ENCODE data around the gene SNX8. TPM values are rescaled to one million over a fixed set of nuclear protein-coding genes. Genes with fewer than 3 reads are reported as not detected.

The SNX8 gene
- total RNA-seq, 1 donor from 2014 or later = 40.7 TPM

DNA sequence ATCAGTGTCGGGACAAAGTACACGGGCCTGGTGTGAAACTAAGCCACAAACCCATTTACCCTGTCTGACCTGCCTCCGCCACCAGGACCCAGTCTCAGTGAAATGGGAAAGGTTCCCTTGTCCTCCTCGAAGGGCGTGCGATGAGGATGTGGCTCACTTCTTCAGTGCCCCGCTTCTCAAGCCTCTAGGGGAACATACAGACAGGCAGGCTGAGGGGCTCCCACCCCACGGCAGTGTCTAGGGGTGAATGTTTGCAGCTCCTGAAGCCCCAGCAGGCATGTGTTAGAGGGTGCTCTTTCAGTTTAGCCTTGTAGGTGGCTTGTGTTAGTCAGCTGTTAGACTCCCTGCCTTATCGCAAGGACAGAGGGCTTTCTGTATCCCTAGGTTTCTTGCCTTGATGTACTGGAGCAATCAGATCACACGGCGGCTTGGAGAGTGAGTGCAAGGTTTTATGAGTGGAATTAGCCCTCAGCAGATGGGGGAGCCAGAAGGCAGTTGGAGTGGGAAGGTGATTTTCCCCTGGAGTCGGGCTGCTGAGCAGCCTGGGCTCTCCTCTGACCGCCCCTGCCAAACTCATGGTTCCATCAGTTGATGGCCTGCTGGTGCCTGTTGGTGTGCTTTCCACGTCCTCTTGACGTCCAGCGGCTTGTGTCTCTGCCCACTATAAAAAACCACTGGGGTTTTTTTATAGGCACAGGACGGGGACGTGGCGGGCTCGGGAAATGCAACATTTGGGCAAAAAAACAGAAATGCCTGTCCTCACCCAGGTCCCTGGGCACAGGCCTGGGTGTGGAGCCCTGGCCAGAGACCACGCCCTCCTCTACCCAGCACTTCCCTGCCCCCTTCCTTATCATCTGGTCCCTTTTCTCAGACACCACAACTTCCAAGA is 71.5 kb downstream of the SNX8 start:
- Mint-ChIP-seq H3K27ac (ENCODE audit: unreplicated experiment) (peak overlapping the region; percentile 24), H3K36me3 (ENCODE audit: low read depth, unreplicated experiment) (no peaks in the 10 kb centered on the region), H3K4me1 (ENCODE audit: unreplicated experiment) (peaks cover 19% of the 10 kb centered on the region), H3K27me3 (ENCODE audit: unreplicated experiment) (peaks cover 3% of the 10 kb centered on the region), H3K9me3 (ENCODE audit: unreplicated experiment) (no peaks in the 10 kb centered on the region), H3K4me3 (ENCODE audit: unreplicated experiment) (peak overlapping the region; percentile 94)
- DNase-seq (ENCODE audit: low spot score) = peak; percentile 38
- TF ChIP-seq, protein P1, sequence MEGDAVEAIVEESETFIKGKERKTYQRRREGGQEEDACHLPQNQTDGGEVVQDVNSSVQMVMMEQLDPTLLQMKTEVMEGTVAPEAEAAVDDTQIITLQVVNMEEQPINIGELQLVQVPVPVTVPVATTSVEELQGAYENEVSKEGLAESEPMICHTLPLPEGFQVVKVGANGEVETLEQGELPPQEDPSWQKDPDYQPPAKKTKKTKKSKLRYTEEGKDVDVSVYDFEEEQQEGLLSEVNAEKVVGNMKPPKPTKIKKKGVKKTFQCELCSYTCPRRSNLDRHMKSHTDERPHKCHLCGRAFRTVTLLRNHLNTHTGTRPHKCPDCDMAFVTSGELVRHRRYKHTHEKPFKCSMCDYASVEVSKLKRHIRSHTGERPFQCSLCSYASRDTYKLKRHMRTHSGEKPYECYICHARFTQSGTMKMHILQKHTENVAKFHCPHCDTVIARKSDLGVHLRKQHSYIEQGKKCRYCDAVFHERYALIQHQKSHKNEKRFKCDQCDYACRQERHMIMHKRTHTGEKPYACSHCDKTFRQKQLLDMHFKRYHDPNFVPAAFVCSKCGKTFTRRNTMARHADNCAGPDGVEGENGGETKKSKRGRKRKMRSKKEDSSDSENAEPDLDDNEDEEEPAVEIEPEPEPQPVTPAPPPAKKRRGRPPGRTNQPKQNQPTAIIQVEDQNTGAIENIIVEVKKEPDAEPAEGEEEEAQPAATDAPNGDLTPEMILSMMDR (IDR thresholded peaks at IDR 0.05; ENCODE audit: unreplicated experiment) = no peak

DNA sequence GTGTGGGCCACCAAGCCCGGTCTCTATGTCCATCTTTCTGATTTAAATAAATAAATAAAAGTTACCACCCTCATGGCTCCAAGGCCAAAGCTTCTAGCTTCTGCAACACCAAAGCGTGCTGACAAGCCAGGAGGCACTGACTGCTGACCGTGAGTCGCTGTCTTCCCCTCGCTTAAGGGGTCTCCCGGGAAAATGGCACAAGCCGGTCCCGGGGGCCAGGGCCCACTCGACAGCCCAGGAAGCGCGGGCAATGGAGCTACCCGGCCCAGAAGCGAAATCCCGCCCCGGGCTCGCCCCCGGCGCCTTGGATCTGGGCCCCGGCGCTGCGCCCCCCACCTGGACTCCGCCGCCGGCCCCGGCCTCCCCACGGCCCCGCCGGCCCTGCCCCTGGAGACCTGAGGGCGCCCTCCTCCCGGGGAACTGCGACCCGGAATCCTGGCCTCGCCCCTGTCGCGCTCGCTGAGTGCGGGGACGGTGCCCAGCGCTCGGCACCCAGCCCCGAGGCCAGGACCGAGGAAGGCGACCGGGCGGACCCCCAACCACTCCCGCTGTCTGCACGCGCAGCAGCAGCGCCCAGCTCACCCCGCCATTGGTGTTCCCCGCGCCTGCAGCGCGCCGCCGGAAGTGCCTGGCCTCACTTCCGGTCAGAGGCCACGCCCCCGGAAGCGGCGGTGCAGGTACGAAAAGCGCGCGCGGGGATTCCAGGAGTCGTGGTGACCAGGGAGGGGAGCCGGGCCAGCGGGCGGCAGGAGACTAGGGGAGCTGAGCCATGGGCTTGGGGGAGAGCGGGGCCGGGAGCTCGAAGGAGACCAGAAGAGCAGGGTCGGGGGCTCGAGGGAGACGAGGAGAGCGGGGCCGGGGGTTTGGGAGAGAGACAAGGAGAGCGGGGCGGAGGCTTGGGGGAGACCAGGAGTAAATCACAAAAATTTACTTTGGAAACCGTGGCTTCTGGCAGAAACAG is 72.4 kb downstream of the SNX8 start, which contains the start of the genes MRM2 and NUDT1:
Gene MRM2 (minus strand): TSS at position 626 of the 961 bp plus-strand sequence. CDS start 36 bp downstream, at position 590.
Gene NUDT1 (plus strand): TSS at position 647 of the 961 bp plus-strand sequence. CDS start 2,349 bp downstream, outside the sequence.
- peaks cover 3% of the 10 kb centered on the region for H3K27me3 Mint-ChIP-seq (ENCODE audit: unreplicated experiment)
- peak within 1 kb of the TSS; percentile 24 for H3K27ac Mint-ChIP-seq (ENCODE audit: unreplicated experiment)
- H3K9me3 Mint-ChIP-seq (ENCODE audit: unreplicated experiment) = no peaks in the 10 kb centered on the region
- H3K4me1 Mint-ChIP-seq (ENCODE audit: unreplicated experiment) = peaks cover 21% of the 10 kb centered on the region
- TF ChIP-seq, protein P1 (IDR thresholded peaks at IDR 0.05; ENCODE audit: unreplicated experiment) = no peak
- peak within 1 kb of the TSS; percentile 94 for H3K4me3 Mint-ChIP-seq (ENCODE audit: unreplicated experiment)
- peak; percentile 71 for DNase-seq (ENCODE audit: low spot score)
- peaks cover 4% of the 10 kb centered on the region for H3K36me3 Mint-ChIP-seq (ENCODE audit: low read depth, unreplicated experiment)

DNA sequence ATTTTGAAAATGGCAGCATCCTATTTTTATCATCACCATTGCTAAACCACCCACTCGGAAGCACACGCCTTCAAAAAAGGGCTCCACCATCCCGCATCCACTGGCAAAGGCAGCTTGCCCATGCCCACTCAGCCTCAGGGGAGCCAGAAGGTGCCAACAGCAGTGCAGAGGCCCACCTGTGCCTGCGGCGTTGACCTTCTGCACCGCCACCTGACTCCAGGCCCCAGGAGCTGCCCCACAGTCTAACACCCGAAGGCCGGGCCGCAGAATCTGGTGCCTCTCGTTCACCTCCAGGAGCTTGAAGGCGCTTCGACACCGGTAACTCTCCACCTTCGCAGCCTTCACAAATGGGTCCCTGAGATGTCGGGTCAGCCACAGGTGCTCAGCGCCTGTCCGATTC is 75.0 kb downstream of the SNX8 start:
- H3K9me3 Mint-ChIP-seq (ENCODE audit: unreplicated experiment) = no peaks in the 10 kb centered on the region
- peaks cover 10% of the 10 kb centered on the region for H3K36me3 Mint-ChIP-seq (ENCODE audit: low read depth, unreplicated experiment)
- no peak for DNase-seq (ENCODE audit: low spot score)
- no peak overlapping the region for H3K27ac Mint-ChIP-seq (ENCODE audit: unreplicated experiment)
- H3K27me3 Mint-ChIP-seq (ENCODE audit: unreplicated experiment) = no peaks in the 10 kb centered on the region
- TF ChIP-seq, protein P1 (IDR thresholded peaks at IDR 0.05; ENCODE audit: unreplicated experiment) = no peak
- H3K4me3 Mint-ChIP-seq (ENCODE audit: unreplicated experiment) = peak overlapping the region; percentile 39
- H3K4me1 Mint-ChIP-seq (ENCODE audit: unreplicated experiment) = peaks cover 11% of the 10 kb centered on the region

DNA sequence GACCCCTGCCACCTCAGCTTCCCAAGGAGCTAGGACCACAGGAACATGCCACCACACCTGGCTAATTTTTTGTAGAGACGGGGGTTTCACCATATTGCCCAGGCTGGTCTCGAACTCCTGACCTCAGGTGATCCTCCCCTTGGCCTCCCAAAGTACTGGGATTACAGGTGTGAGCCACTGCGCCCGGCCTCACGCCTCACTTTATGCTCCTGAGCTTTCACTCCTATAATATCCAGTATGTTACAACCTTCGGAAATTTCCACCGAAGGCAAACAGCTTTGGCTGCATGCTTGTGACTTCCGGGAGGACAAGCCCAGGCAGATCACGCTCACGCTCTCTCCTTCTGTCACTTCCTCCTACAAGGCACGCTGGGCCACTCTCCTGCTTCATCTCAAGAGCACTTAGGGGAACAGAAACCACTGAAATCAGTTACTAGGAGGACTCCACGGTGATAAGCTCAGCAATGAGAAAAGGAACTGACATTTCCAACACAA is 77.1 kb downstream of the SNX8 start:
- no peak overlapping the region for H3K27ac Mint-ChIP-seq (ENCODE audit: unreplicated experiment)
- H3K27me3 Mint-ChIP-seq (ENCODE audit: unreplicated experiment) = peaks cover 4% of the 10 kb centered on the region
- H3K4me1 Mint-ChIP-seq (ENCODE audit: unreplicated experiment) = peaks cover 16% of the 10 kb centered on the region
- TF ChIP-seq, protein P1 (IDR thresholded peaks at IDR 0.05; ENCODE audit: unreplicated experiment) = no peak
- DNase-seq (ENCODE audit: low spot score) = no peak
- H3K4me3 Mint-ChIP-seq (ENCODE audit: unreplicated experiment) = peak overlapping the region; percentile 47
- peaks cover 15% of the 10 kb centered on the region for H3K36me3 Mint-ChIP-seq (ENCODE audit: low read depth, unreplicated experiment)
- no peaks in the 10 kb centered on the region for H3K9me3 Mint-ChIP-seq (ENCODE audit: unreplicated experiment)
